ENCODE data around the gene ATF6.

- TF ChIP-seq POLR2A (IDR thresholded peaks at IDR 0.05; ENCODE audit: low read depth, low read length) (no peak), POLR2AphosphoS5 (IDR thresholded peaks at IDR 0.05; ENCODE audit: low read depth, low read length) (no peak), POU2F2 (IDR thresholded peaks at IDR 0.05; ENCODE audit: low read depth, low read length) (no peak)
Measured at GRCh38 chr1:161868832-161869231, 102.7 kb downstream of the ATF6 start.

Data from GM12891 (cell line).